ENCODE measurements around the gene SLC9C1. TPM values are rescaled to one million over a fixed set of nuclear protein-coding genes. Genes with fewer than 3 reads are reported as not detected.

Gene SLC9C1
- polyA plus RNA-seq, 1 donor, result 0.33 TPM

DNA sequence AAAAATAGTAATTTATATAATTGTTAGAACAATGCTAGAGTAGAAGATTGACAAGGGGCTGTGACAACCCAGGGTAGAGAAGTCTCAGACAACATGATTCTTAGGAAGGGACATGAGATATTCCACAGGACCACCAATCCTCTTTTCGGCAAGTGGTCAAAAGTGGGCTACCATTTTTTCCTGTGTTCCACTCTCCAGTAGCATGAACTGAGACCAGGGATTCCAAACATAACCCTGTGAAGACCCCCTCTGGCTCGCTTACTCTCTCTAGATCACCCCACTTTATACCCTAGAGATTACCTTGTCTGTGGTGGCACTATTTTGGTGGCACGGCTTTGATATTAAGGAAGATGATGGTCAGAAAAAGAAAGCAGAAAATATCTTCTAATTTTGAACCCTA lies 161.9 kb downstream of the SLC9C1 start:
- no peaks in the 10 kb centered on the region for H3K4me1 ChIP-seq (ENCODE audit: control insufficient read depth, insufficient read depth, low read length)
- no peak for DNase-seq
- H3K36me3 ChIP-seq (ENCODE audit: control insufficient read depth, insufficient read depth, low read length), result no peaks in the 10 kb centered on the region
- no peaks in the 10 kb centered on the region for H3K9me3 ChIP-seq (ENCODE audit: control insufficient read depth, low read depth, low read length)
- H3K27me3 ChIP-seq (ENCODE audit: control insufficient read depth, insufficient read depth, low read length), result no peaks in the 10 kb centered on the region
- WGBS (ENCODE audit: insufficient coverage, low lambda C conversion rate), result no CpG with 5 or more reads among the region's 3 CpGs
- no peak overlapping the region for H3K27ac ChIP-seq (ENCODE audit: low read length)
- H3K4me3 ChIP-seq (ENCODE audit: low read length), result no peak overlapping the region

DNA sequence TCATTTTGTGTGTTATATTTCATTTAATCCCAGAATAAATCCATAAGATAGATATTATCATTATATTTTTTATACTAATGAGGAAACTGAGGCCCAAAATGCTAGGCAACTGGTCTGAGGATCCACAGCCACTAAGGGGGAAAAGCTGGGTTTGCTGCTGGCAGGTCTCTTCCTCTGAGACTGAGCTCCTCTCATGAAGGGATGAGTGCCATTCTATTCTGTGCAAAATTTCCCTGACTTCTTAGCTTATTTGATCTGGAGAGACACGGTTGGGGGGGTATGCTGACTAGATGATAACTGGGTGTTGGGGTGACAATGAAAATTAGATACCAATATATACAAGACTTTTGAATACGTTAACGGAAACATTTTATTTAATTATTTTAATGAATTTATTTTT lies 162.9 kb downstream of the SLC9C1 start:
- no CpG with 5 or more reads among the region's 3 CpGs for WGBS (ENCODE audit: insufficient coverage, low lambda C conversion rate)
- no peaks in the 10 kb centered on the region for H3K4me1 ChIP-seq (ENCODE audit: control insufficient read depth, insufficient read depth, low read length)

DNA sequence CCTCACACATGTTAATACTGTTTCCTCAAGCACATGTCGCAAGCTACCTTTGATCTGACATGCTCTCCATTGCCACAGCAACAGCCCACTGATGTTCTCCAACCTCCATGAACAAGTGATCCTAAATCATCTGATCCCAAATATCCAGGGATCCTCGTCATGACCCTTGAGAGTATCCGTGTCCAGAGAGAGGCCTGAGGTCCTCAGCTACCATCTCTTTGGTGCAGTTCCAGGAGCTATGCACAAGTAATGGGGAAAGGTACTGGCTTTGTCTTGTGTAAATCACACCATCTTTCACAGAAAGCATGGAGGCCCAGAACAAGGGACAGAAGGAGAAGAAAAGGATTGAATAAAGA lies 163.4 kb downstream of the SLC9C1 start:
- Histone ChIP-seq H3K4me1 (ENCODE audit: control insufficient read depth, insufficient read depth, low read length) (no peaks in the 10 kb centered on the region), H3K4me3 (ENCODE audit: low read length) (no peak overlapping the region), H3K9me3 (ENCODE audit: control insufficient read depth, low read depth, low read length) (no peaks in the 10 kb centered on the region), H3K27me3 (ENCODE audit: control insufficient read depth, insufficient read depth, low read length) (no peaks in the 10 kb centered on the region), H3K36me3 (ENCODE audit: control insufficient read depth, insufficient read depth, low read length) (no peaks in the 10 kb centered on the region), H3K27ac (ENCODE audit: low read length) (no peak overlapping the region)
- no CpG with 5 or more reads among the region's 3 CpGs for WGBS (ENCODE audit: insufficient coverage, low lambda C conversion rate)
- DNase-seq, result no peak

More for the DNA sequence above, 162.9 kb downstream of the SLC9C1 start:
- DNase-seq, result no peak
- H3K27me3 ChIP-seq (ENCODE audit: control insufficient read depth, insufficient read depth, low read length), result no peaks in the 10 kb centered on the region
- H3K4me3 ChIP-seq (ENCODE audit: low read length), result no peak overlapping the region
- H3K9me3 ChIP-seq (ENCODE audit: control insufficient read depth, low read depth, low read length), result no peaks in the 10 kb centered on the region
- H3K36me3 ChIP-seq (ENCODE audit: control insufficient read depth, insufficient read depth, low read length), result no peaks in the 10 kb centered on the region
- no peak overlapping the region for H3K27ac ChIP-seq (ENCODE audit: low read length)

DNA sequence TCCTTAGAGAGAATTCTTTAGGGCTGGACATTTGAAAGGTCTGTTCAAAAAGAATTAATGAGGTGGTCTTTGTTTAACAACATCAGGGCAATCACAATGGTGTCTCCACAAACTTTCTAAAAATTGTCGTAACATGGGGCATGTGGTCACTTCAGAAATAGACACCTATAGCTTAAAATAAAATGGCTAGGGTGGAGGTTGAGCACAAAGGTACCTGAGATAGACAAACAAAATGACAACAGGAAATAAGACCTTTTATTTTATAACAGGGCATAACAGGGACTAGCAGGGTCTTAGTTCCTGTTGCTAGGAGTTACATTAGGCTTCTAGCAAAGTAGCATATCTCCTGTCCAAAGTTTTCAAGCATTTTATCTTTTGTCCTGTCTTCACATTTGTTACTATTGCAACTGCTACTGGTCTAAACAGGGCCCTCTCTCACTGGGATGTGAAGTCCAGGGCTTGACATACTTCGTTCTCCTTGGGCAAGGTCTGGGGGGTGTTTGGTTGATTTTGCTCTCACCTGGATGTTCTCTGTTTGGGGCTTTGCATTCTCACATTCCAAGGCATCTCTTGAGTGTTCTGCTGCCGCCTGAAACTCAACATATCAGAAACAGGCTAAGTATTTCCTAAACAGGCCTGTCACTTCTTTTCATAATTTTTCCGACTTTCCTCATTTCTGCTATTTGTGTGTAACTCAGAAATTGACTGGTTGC lies 163.9 kb downstream of the SLC9C1 start:
- Histone ChIP-seq H3K4me3 (ENCODE audit: low read length) (no peak overlapping the region), H3K4me1 (ENCODE audit: control insufficient read depth, insufficient read depth, low read length) (no peaks in the 10 kb centered on the region), H3K9me3 (ENCODE audit: control insufficient read depth, low read depth, low read length) (no peaks in the 10 kb centered on the region), H3K36me3 (ENCODE audit: control insufficient read depth, insufficient read depth, low read length) (no peaks in the 10 kb centered on the region), H3K27me3 (ENCODE audit: control insufficient read depth, insufficient read depth, low read length) (no peaks in the 10 kb centered on the region), H3K27ac (ENCODE audit: low read length) (no peak overlapping the region)
- WGBS (ENCODE audit: insufficient coverage, low lambda C conversion rate), result 92% methylated on average over 2 of the region's 4 CpGs
- DNase-seq, result no peak

DNA sequence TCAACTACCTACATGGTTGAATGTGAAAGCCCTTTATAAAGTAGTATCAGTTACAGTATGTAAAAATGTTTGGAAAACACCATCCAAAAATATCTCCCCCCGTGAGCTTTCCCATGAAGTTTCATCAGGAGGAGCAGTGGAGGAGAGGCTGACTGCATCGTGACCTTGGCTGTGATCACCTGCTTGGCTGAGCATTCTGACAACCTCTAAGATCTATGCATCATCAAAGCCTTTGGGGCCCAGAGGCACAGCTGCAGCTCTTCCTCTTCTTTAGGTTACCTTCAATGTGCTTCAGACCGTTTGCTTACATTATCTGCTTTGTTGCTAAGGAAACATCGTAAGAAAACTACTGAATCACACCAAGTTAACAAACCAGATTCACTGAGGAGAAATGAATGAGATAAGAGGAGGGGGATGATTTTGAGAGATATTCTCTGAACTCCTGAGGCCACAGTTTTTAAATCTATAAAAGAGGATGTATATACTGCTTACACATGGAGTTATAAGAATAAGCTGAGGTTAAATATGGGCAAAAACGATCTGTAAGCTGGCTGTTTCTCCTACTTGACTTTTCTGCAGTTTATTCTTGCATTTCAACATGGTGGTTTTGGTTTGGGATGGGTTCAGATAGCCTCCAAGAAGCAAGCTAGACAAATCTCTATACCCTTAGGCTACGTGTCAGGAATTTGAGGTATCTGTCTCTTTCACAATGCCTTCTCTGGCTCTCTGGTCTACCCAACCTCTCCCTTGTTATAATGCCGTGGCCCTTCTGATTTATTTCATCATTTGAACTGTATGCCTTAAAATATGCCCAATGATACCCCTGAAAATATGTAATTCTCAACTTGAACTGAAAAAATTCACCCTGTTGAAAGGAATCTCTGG lies 164.9 kb downstream of the SLC9C1 start:
- 0% methylated on average over 1 of the region's 7 CpGs for WGBS (ENCODE audit: insufficient coverage, low lambda C conversion rate)
- Histone ChIP-seq H3K4me3 (ENCODE audit: low read length) (no peak overlapping the region), H3K4me1 (ENCODE audit: control insufficient read depth, insufficient read depth, low read length) (no peaks in the 10 kb centered on the region), H3K27me3 (ENCODE audit: control insufficient read depth, insufficient read depth, low read length) (no peaks in the 10 kb centered on the region), H3K27ac (ENCODE audit: low read length) (no peak overlapping the region), H3K36me3 (ENCODE audit: control insufficient read depth, insufficient read depth, low read length) (no peaks in the 10 kb centered on the region), H3K9me3 (ENCODE audit: control insufficient read depth, low read depth, low read length) (no peaks in the 10 kb centered on the region)
- DNase-seq, result no peak

DNA sequence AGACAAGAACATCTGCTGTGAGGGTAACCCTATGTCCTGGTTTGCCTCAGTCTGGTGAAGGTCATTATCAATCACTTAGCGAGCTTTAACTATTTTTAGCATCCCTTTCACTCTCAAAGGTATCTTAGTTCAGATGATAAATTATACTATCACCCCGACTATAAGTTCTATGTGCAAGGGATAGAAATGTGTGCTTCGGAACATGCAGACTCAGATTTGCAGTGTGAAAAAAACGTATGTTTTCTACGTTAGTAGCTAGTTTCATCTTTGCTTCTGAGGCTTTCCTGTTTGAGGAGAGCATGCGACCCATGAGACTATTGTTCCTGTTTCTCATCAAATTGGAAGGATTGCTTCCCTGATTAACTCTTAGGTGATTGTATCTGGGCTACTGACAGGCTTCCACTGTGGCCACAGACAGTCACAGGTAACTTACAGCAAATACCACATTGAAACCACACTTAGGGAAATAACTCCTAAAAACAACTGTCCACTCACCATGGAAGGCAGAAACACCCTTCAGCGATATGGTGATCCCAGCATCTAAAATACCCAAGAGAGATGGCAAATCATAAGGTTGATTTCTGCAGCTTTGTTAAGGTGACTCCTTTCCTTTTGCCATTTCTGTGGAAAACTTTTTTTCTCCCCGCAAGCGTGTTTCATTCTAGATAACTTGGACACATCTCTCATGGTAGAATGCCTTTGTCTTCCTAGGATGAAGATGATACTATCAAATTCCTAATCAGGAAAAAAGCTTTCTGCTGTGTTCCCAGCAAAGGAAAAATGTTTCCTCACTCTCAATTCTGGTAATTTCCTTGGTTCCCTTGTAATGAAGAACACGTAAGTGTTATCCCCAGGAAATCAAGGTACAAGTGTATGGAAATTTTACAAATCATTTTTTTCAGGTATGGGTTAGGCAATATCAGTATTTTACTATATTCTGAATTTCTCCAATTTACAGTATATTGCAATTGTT lies 166.2 kb downstream of the SLC9C1 start:
- H3K4me3 ChIP-seq (ENCODE audit: low read length), result no peak overlapping the region
- DNase-seq, result no peak
- H3K27me3 ChIP-seq (ENCODE audit: control insufficient read depth, insufficient read depth, low read length), result no peaks in the 10 kb centered on the region
- H3K27ac ChIP-seq (ENCODE audit: low read length), result no peak overlapping the region
- no peaks in the 10 kb centered on the region for H3K9me3 ChIP-seq (ENCODE audit: control insufficient read depth, low read depth, low read length)
- no peaks in the 10 kb centered on the region for H3K36me3 ChIP-seq (ENCODE audit: control insufficient read depth, insufficient read depth, low read length)
- no peaks in the 10 kb centered on the region for H3K4me1 ChIP-seq (ENCODE audit: control insufficient read depth, insufficient read depth, low read length)
- 88% methylated on average over 3 of the region's 10 CpGs for WGBS (ENCODE audit: insufficient coverage, low lambda C conversion rate)

DNA sequence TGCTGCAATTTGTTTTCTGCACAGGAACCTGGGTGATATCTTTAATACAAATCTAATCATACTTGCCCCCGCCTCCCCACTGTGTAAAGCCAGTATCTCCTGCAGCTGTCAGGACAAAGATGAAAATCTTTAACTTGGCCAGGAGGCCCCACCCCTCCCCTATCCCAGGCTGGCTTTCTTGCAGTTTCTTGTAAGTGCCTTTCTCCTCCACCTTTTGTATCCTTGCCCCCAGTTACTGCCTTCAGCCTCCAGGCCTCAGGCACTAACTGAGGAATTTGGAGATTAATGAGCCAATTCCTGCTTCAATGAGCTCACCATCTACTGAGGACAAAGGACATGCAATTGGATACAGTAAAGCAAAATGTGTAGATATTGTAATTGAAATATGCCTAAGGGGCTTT lies 167.5 kb downstream of the SLC9C1 start:
- Histone ChIP-seq H3K4me1 (ENCODE audit: control insufficient read depth, insufficient read depth, low read length) (no peaks in the 10 kb centered on the region), H3K27ac (ENCODE audit: low read length) (no peak overlapping the region), H3K9me3 (ENCODE audit: control insufficient read depth, low read depth, low read length) (no peaks in the 10 kb centered on the region), H3K4me3 (ENCODE audit: low read length) (no peak overlapping the region), H3K36me3 (ENCODE audit: control insufficient read depth, insufficient read depth, low read length) (no peaks in the 10 kb centered on the region), H3K27me3 (ENCODE audit: control insufficient read depth, insufficient read depth, low read length) (no peaks in the 10 kb centered on the region)
- WGBS (ENCODE audit: insufficient coverage, low lambda C conversion rate), result no CpG with 5 or more reads among the region's 1 CpG
- DNase-seq, result no peak

DNA sequence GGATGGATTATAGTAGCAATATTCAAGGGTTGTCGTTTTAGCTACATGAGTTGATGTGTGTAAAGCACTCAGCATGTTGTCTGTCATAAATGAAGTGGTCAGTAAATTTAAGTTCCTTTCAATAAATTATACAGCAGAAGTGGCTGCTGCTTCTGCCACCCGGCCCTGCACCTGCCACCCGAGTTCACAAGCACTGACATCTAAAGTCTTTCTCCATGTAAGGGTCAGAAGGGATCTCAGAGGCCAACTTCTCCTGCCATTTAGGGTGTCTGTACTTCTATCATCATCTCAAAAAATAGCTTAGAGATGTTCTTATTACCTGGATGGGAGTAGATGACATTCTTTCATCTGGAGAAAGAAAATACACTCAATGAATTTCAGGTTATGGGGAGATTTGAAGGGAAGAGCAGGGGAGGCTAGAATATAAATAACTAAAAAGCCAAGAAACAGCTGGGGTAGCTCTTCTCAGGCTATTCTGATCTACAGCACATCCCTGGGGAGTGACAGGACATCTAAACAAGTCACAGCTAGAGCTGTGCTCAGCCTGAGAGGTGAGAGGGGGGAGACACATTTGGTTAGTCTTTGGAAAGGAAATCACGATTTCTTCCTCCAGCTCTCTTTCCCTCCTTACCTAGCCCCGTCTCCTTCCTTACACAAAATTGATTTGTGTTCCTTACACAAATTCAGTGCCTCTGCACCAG lies 169.0 kb downstream of the SLC9C1 start:
- no CpG with 5 or more reads among the region's 5 CpGs for WGBS (ENCODE audit: insufficient coverage, low lambda C conversion rate)
- no peak overlapping the region for H3K27ac ChIP-seq (ENCODE audit: low read length)
- no peaks in the 10 kb centered on the region for H3K9me3 ChIP-seq (ENCODE audit: control insufficient read depth, low read depth, low read length)
- no peaks in the 10 kb centered on the region for H3K4me1 ChIP-seq (ENCODE audit: control insufficient read depth, insufficient read depth, low read length)
- no peaks in the 10 kb centered on the region for H3K27me3 ChIP-seq (ENCODE audit: control insufficient read depth, insufficient read depth, low read length)
- no peaks in the 10 kb centered on the region for H3K36me3 ChIP-seq (ENCODE audit: control insufficient read depth, insufficient read depth, low read length)
- H3K4me3 ChIP-seq (ENCODE audit: low read length), result no peak overlapping the region
- no peak for DNase-seq

DNA sequence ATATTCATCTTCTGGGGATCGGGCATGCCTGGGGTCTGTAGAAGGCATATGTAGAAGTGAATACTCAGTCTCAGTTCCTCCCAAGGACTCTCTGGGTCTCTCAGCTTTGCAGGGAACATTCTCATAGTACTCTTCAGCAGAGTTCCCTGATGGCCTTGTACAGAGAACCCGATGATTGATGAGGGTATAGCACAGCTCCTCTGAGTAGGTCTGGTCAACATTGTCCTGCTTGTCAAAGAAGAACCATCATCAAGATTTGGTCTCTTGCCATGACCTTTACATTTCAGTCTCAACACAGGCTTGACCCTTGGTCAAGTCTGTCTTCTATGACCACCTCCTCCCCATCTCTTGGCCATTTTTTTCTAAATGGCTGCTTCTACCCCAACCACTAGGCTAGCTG lies 170.5 kb downstream of the SLC9C1 start:
- Histone ChIP-seq H3K27ac (ENCODE audit: low read length) (no peak overlapping the region), H3K36me3 (ENCODE audit: control insufficient read depth, insufficient read depth, low read length) (no peaks in the 10 kb centered on the region), H3K9me3 (ENCODE audit: control insufficient read depth, low read depth, low read length) (no peaks in the 10 kb centered on the region), H3K4me1 (ENCODE audit: control insufficient read depth, insufficient read depth, low read length) (no peaks in the 10 kb centered on the region), H3K4me3 (ENCODE audit: low read length) (no peak overlapping the region), H3K27me3 (ENCODE audit: control insufficient read depth, insufficient read depth, low read length) (no peaks in the 10 kb centered on the region)
- no CpG with 5 or more reads among the region's 2 CpGs for WGBS (ENCODE audit: insufficient coverage, low lambda C conversion rate)
- DNase-seq, result no peak

DNA sequence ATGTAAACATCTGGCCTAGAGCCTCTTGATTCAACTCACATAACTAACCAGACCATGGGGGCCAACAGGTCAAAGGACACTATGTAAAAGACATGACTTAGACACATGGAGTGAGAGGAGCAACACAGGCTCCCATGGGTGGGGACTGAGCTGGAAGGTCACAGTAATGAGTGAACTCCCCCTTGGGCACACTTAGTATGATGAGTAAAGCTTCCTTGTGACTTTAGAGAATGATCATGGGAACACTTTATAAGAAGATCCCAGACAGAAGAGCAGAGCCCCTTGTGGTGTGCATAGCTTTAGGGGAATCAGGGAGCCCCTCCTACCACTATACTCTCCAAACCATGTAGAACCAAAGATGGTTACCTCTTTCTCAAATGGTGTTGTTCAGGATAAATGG lies 171.1 kb downstream of the SLC9C1 start:
- no peaks in the 10 kb centered on the region for H3K27me3 ChIP-seq (ENCODE audit: control insufficient read depth, insufficient read depth, low read length)
- DNase-seq, result no peak

More for the DNA sequence above, 171.1 kb downstream of the SLC9C1 start:
- no peaks in the 10 kb centered on the region for H3K4me1 ChIP-seq (ENCODE audit: control insufficient read depth, insufficient read depth, low read length)
- no peak overlapping the region for H3K27ac ChIP-seq (ENCODE audit: low read length)
- no peak overlapping the region for H3K4me3 ChIP-seq (ENCODE audit: low read length)
- no peaks in the 10 kb centered on the region for H3K9me3 ChIP-seq (ENCODE audit: control insufficient read depth, low read depth, low read length)
- no peaks in the 10 kb centered on the region for H3K36me3 ChIP-seq (ENCODE audit: control insufficient read depth, insufficient read depth, low read length)

Data from large intestine (tissue), 3 donors.